ENCODE measurements around the gene ASPN. TPM values are rescaled to one million over a fixed set of nuclear protein-coding genes. Genes with fewer than 3 reads are reported as not detected.

The ASPN gene
- polyA plus RNA-seq, 1 donor from 2014 or later = 0.35 TPM

DNA sequence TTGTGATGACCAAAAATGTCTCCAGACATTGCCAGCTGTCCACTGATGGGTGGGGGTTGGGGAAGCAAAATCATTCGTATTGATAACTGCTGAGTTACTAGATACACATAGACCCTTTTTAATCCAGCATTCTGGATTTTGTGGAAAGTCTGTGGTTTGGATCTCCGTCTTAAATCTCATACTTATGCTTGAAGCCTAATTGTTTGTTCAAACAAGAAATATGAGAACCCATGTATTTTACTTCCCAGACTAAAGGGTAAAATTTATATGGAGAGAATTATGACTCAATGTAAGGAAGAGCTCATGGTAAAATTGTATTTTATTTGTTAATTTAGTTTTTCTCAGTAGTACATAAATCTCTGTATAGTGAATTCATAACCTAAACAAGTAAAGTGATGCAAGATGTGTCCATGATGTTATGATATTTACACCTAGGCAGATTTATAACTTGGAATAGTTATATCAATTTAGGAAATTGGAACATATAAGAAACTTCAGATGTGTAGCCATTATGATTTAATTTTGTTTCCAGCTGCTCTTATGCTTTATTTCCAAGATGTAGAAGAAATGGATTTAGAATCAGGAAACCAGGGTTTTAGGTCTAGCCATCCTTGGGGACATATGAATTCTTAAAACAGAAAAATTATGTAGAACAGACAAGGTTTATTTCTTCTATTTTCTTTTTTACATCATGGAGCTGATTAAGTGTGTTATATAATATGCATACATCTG, 73.4 kb downstream of the ASPN start:
- Histone ChIP-seq H3K27me3 (ENCODE audit: insufficient read depth, low read depth, low read length) (no peaks in the 10 kb centered on the region), H3K4me3 (ENCODE audit: low read length) (no peak overlapping the region), H3K79me2 (replicated peaks; ENCODE audit: insufficient read depth, low read length) (no peaks in the 10 kb centered on the region), H3F3A (ENCODE audit: insufficient read depth, low read length, poor library complexity, severe bottlenecking) (no peaks in the 10 kb centered on the region), H2AFZ (ENCODE audit: low read depth, low read length) (no peak overlapping the region), H3K9ac (ENCODE audit: low read length) (no peak overlapping the region), H3K9me3 (ENCODE audit: low read length) (no peaks in the 10 kb centered on the region), H3K27ac (ENCODE audit: low read length) (no peak overlapping the region), H3K9me2 (ENCODE audit: insufficient read depth, low read length) (no peaks in the 10 kb centered on the region), H3K36me3 (ENCODE audit: insufficient read depth, low read length) (no peaks in the 10 kb centered on the region), H3K4me2 (ENCODE audit: low read length) (no peak overlapping the region), H4K20me1 (ENCODE audit: insufficient read depth) (no peaks in the 10 kb centered on the region)
- TF ChIP-seq SMC3 (conservative IDR thresholded peaks at IDR 0.05; ENCODE audit: poor library complexity) (no peak), EZH2 (IDR thresholded peaks at IDR 0.05; ENCODE audit: borderline replicate concordance, insufficient read depth, low read length, poor library complexity, severe bottlenecking) (no peak), EP300 (conservative IDR thresholded peaks at IDR 0.05; ENCODE audit: poor library complexity, severe bottlenecking) (no peak), TAF1 (IDR thresholded peaks at IDR 0.05; ENCODE audit: low read depth) (no peak), POLR2AphosphoS5 (IDR thresholded peaks at IDR 0.05) (no peak), RAD21 (conservative IDR thresholded peaks at IDR 0.05) (no peak), MXI1 (conservative IDR thresholded peaks at IDR 0.05; ENCODE audit: poor library complexity, severe bottlenecking) (no peak)
- TF ChIP-seq, protein P1, sequence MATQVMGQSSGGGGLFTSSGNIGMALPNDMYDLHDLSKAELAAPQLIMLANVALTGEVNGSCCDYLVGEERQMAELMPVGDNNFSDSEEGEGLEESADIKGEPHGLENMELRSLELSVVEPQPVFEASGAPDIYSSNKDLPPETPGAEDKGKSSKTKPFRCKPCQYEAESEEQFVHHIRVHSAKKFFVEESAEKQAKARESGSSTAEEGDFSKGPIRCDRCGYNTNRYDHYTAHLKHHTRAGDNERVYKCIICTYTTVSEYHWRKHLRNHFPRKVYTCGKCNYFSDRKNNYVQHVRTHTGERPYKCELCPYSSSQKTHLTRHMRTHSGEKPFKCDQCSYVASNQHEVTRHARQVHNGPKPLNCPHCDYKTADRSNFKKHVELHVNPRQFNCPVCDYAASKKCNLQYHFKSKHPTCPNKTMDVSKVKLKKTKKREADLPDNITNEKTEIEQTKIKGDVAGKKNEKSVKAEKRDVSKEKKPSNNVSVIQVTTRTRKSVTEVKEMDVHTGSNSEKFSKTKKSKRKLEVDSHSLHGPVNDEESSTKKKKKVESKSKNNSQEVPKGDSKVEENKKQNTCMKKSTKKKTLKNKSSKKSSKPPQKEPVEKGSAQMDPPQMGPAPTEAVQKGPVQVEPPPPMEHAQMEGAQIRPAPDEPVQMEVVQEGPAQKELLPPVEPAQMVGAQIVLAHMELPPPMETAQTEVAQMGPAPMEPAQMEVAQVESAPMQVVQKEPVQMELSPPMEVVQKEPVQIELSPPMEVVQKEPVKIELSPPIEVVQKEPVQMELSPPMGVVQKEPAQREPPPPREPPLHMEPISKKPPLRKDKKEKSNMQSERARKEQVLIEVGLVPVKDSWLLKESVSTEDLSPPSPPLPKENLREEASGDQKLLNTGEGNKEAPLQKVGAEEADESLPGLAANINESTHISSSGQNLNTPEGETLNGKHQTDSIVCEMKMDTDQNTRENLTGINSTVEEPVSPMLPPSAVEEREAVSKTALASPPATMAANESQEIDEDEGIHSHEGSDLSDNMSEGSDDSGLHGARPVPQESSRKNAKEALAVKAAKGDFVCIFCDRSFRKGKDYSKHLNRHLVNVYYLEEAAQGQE (IDR thresholded peaks at IDR 0.05; ENCODE audit: borderline replicate concordance) = no peak
- TF ChIP-seq, protein P2, sequence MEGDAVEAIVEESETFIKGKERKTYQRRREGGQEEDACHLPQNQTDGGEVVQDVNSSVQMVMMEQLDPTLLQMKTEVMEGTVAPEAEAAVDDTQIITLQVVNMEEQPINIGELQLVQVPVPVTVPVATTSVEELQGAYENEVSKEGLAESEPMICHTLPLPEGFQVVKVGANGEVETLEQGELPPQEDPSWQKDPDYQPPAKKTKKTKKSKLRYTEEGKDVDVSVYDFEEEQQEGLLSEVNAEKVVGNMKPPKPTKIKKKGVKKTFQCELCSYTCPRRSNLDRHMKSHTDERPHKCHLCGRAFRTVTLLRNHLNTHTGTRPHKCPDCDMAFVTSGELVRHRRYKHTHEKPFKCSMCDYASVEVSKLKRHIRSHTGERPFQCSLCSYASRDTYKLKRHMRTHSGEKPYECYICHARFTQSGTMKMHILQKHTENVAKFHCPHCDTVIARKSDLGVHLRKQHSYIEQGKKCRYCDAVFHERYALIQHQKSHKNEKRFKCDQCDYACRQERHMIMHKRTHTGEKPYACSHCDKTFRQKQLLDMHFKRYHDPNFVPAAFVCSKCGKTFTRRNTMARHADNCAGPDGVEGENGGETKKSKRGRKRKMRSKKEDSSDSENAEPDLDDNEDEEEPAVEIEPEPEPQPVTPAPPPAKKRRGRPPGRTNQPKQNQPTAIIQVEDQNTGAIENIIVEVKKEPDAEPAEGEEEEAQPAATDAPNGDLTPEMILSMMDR (IDR thresholded peaks at IDR 0.05; ENCODE audit: poor library complexity, severe bottlenecking) = no peak

DNA sequence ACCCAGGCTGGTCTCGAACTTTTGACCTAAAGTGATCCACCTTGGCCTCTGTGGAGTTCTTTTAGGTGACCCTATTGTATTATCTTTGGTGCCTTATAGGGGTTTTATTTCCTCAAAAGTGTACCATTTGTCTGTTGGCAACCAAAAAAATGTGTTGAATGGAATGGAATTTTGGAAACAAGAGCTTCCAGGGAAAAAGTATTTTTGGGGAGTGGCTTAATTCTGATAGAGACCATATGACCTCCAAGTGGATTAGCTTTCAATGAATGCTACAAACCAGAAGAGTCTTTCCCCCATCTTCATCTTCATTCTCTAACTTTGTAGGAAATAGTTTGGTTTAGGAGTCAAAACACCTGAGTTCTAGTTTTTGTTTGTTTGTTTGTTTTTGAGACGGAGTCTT, 74.5 kb downstream of the ASPN start:
- no peaks in the 10 kb centered on the region for H3K36me3 ChIP-seq (ENCODE audit: insufficient read depth, low read length)
- no peaks in the 10 kb centered on the region for H3K79me2 ChIP-seq (replicated peaks; ENCODE audit: insufficient read depth, low read length)
- no peak overlapping the region for H3K4me3 ChIP-seq (ENCODE audit: low read length)
- no peak overlapping the region for H3K4me2 ChIP-seq (ENCODE audit: low read length)
- no peaks in the 10 kb centered on the region for H3K27me3 ChIP-seq (ENCODE audit: insufficient read depth, low read depth, low read length)
- no peak overlapping the region for H3K9ac ChIP-seq (ENCODE audit: low read length)
- no peaks in the 10 kb centered on the region for H3F3A ChIP-seq (ENCODE audit: insufficient read depth, low read length, poor library complexity, severe bottlenecking)
- no peak overlapping the region for H2AFZ ChIP-seq (ENCODE audit: low read depth, low read length)
- H3K9me3 ChIP-seq (ENCODE audit: low read length) = no peaks in the 10 kb centered on the region
- H3K27ac ChIP-seq (ENCODE audit: low read length) = no peak overlapping the region
- no peaks in the 10 kb centered on the region for H4K20me1 ChIP-seq (ENCODE audit: insufficient read depth)
- no peaks in the 10 kb centered on the region for H3K9me2 ChIP-seq (ENCODE audit: insufficient read depth, low read length)
- TF ChIP-seq EP300 (conservative IDR thresholded peaks at IDR 0.05; ENCODE audit: poor library complexity, severe bottlenecking) = no peak
- TF ChIP-seq POLR2AphosphoS5 (IDR thresholded peaks at IDR 0.05) = no peak
- TF ChIP-seq TAF1 (IDR thresholded peaks at IDR 0.05; ENCODE audit: low read depth) = no peak
- TF ChIP-seq MXI1 (conservative IDR thresholded peaks at IDR 0.05; ENCODE audit: poor library complexity, severe bottlenecking) = no peak

Measured in neural cell (in vitro differentiated cells).